Esophagus muscularis mucosa (tissue), 4 donors: ENCODE data around the gene TSPO.

ENCODE experiments used
- EP300 ChIP-seq: sonication (generic); formaldehyde crosslinking; IDR thresholded peaks from one replicate; pipeline ENCODE4 v1.6.1; 2017; ENCODE audit warnings: antibody characterized with exemption
- POLR2A ChIP-seq: fragments of 450-650 bp; IDR thresholded peaks from one replicate; pipeline ENCODE4 v1.6.1; 2017; ENCODE audit warnings: antibody characterized with exemption, moderate library complexity, mild to moderate bottlenecking, low read depth
- TF ChIP-seq, protein P1 (sequence below), 3 experiments: fragments of 200-600 bp in 2 of 3; fragments of 450-650 bp in 1 of 3; sonication (generic) in 2 of 3; IDR thresholded peaks; one replicate each; pipeline ENCODE4 v1.5.1; 2017 to 2019; ENCODE audit warnings: antibody characterized with exemption in 3 of 3, mild to moderate bottlenecking in 2 of 3, moderate library complexity in 1 of 3

DNA sequence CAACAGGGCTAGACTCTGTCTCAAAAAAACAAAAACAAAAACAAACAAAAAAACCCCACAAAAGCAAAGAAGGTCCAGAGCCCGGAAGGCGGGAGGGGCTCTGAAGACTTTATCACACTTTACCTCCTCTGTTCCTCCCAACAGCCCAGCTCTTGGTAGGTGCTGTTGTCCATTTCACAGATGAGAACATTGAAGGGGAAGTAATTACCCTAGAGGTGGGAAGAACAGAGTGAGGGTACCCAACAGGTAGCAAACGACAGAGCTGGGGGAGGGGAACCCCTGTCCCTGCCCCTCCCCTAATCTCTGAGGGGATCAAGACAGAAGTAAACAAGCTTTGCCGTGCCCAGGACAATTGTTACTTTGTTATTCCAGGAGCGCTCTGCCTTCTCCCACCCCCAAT is 41.8 kb upstream of the TSPO start:
- TF ChIP-seq EP300 = no peak
- TF ChIP-seq, protein P1, sequence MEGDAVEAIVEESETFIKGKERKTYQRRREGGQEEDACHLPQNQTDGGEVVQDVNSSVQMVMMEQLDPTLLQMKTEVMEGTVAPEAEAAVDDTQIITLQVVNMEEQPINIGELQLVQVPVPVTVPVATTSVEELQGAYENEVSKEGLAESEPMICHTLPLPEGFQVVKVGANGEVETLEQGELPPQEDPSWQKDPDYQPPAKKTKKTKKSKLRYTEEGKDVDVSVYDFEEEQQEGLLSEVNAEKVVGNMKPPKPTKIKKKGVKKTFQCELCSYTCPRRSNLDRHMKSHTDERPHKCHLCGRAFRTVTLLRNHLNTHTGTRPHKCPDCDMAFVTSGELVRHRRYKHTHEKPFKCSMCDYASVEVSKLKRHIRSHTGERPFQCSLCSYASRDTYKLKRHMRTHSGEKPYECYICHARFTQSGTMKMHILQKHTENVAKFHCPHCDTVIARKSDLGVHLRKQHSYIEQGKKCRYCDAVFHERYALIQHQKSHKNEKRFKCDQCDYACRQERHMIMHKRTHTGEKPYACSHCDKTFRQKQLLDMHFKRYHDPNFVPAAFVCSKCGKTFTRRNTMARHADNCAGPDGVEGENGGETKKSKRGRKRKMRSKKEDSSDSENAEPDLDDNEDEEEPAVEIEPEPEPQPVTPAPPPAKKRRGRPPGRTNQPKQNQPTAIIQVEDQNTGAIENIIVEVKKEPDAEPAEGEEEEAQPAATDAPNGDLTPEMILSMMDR (IDR thresholded peaks at IDR 0.05) = no peak
- no peak for TF ChIP-seq POLR2A
